Measurements from ENCODE around the gene LSM7.

The LSM7 gene

GRCh38 chr19:2336528-2337328 is 8.3 kb upstream of the LSM7 start:
- no peak for DNase-seq
- H3K27ac ChIP-seq = no peak overlapping the region
- in situ Hi-C loops (cut with HindIII; ENCODE audit: low pct_ligation_motif_present, low sequenced_read_pairs) = no loop called here
- no peaks in the 10 kb centered on the region for H3K27me3 ChIP-seq (replicated peaks)
- no peak overlapping the region for H3K4me3 ChIP-seq (ENCODE audit: low read depth, low read length)
- H3K36me3 ChIP-seq (replicated peaks) = peaks cover 12% of the 10 kb centered on the region
- TF ChIP-seq, protein P1, sequence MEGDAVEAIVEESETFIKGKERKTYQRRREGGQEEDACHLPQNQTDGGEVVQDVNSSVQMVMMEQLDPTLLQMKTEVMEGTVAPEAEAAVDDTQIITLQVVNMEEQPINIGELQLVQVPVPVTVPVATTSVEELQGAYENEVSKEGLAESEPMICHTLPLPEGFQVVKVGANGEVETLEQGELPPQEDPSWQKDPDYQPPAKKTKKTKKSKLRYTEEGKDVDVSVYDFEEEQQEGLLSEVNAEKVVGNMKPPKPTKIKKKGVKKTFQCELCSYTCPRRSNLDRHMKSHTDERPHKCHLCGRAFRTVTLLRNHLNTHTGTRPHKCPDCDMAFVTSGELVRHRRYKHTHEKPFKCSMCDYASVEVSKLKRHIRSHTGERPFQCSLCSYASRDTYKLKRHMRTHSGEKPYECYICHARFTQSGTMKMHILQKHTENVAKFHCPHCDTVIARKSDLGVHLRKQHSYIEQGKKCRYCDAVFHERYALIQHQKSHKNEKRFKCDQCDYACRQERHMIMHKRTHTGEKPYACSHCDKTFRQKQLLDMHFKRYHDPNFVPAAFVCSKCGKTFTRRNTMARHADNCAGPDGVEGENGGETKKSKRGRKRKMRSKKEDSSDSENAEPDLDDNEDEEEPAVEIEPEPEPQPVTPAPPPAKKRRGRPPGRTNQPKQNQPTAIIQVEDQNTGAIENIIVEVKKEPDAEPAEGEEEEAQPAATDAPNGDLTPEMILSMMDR (IDR thresholded peaks at IDR 0.05; ENCODE audit: low read depth, low read length, missing control alignments) = no peak

- H3K36me3 ChIP-seq (replicated peaks) = peaks cover 8% of the 10 kb centered on the region
- TF ChIP-seq, protein P1 (IDR thresholded peaks at IDR 0.05; ENCODE audit: low read depth, low read length, missing control alignments) = no peak
- in situ Hi-C loops (cut with HindIII; ENCODE audit: low pct_ligation_motif_present, low sequenced_read_pairs) = no loop called here
Measured at GRCh38 chr19:2335848-2336247, 7.5 kb upstream of the LSM7 start.

GRCh38 chr19:2334986-2335846 is 6.8 kb upstream of the LSM7 start:
- TF ChIP-seq, protein P1 (IDR thresholded peaks at IDR 0.05; ENCODE audit: low read depth, low read length, missing control alignments) = no peak
- Histone ChIP-seq H3K27me3 (replicated peaks) (no peaks in the 10 kb centered on the region), H3K4me3 (ENCODE audit: low read depth, low read length) (no peak overlapping the region), H3K36me3 (replicated peaks) (peaks cover 8% of the 10 kb centered on the region), H3K27ac (no peak overlapping the region)
- in situ Hi-C loops (cut with HindIII; ENCODE audit: low pct_ligation_motif_present, low sequenced_read_pairs) = no loop called here
- DNase-seq = no peak

More at GRCh38 chr19:2335848-2336247, 7.5 kb upstream of the LSM7 start:
- Histone ChIP-seq H3K27ac (no peak overlapping the region), H3K27me3 (replicated peaks) (no peaks in the 10 kb centered on the region), H3K4me3 (ENCODE audit: low read depth, low read length) (no peak overlapping the region)
- no peak for DNase-seq

DNA sequence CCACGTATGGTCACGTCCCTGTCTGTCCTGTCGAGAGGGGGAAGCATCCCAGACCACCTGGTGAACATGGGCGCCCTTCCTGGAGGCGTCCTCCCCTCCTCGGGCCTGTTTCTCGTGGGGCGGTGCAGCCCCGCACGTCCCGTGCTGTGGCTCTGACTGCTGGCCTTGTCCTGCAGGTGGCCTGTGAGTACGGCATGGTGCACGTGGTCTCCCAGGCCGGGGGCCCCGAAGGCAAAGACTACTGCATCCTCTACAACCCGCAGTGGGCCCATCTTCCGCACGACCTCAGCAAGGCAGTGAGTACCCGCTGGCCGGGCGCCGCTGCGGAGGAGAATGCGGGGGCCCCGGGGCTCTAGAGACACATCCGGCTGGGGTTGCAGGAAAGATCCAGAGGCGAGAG is 6.0 kb upstream of the LSM7 start:
- DNase-seq = no peak
- TF ChIP-seq, protein P1 (IDR thresholded peaks at IDR 0.05; ENCODE audit: low read depth, low read length, missing control alignments) = no peak

GRCh38 chr19:2333807-2334211 is 5.4 kb upstream of the LSM7 start:
- TF ChIP-seq, protein P1 (IDR thresholded peaks at IDR 0.05; ENCODE audit: low read depth, low read length, missing control alignments) = no peak
- H3K27me3 ChIP-seq (replicated peaks) = no peaks in the 10 kb centered on the region
- H3K36me3 ChIP-seq (replicated peaks) = peaks cover 2% of the 10 kb centered on the region
- in situ Hi-C loops (cut with HindIII; ENCODE audit: low pct_ligation_motif_present, low sequenced_read_pairs) = no loop called here
- no peak overlapping the region for H3K4me3 ChIP-seq (ENCODE audit: low read depth, low read length)
- no peak for DNase-seq
- H3K27ac ChIP-seq = no peak overlapping the region

More for the DNA sequence above, 6.0 kb upstream of the LSM7 start:
- Histone ChIP-seq H3K36me3 (replicated peaks) (peaks cover 6% of the 10 kb centered on the region), H3K4me3 (ENCODE audit: low read depth, low read length) (no peak overlapping the region), H3K27ac (no peak overlapping the region), H3K27me3 (replicated peaks) (no peaks in the 10 kb centered on the region)
- in situ Hi-C loops (cut with HindIII; ENCODE audit: low pct_ligation_motif_present, low sequenced_read_pairs) = no loop called here
